ENCODE measurements around the gene KRT84.

The KRT84 gene

DNA sequence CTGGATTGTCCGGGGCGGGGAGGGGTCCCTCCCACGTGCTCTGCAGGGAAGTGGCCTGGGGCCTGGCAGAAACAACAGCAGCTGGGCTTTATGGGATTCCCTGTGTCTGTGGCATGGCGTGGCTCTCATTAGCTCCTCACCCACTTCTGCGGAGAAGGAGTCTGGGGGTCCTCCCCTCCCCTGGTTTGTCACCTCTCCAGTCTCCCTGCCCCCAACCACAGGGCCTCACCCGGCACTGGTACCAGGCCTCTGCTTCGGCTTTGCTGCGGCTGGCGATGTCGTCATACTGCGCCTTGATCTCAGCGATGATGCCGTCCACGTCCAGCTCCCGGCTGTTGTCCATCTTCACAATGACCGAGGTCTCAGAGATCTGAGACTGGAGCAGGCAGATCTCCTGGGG is 14.3 kb upstream of the KRT84 start:
- TF ChIP-seq CTCF (IDR thresholded peaks at IDR 0.05; ENCODE audit: control insufficient read depth, insufficient read depth, low read depth, low read length, missing control alignments), result no peak
- no peak overlapping the region for H3K4me3 ChIP-seq (ENCODE audit: control insufficient read depth, low read depth, low read length)
- no peak for DNase-seq (ENCODE audit: low read depth)

DNA sequence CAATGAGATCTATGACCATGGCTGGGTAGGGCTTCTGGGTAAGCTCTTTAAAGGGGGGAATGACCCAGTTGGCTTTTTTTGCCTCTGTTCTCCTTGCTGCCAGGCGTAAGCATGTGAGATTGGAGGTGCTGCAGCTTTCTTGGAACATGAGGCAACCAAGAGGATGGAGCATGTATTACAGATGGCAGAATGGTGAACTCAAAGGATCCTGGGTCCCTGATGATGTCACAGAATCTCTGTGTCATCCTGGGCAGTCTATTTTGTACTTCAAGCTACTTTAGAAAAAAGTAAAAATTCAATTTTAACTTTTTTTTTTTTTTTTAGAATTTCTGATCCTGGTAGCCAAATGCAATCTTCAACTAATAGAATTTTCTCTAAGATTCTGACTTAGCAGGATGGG is 12.7 kb upstream of the KRT84 start:
- TF ChIP-seq CTCF (IDR thresholded peaks at IDR 0.05; ENCODE audit: control insufficient read depth, insufficient read depth, low read depth, low read length, missing control alignments), result no peak
- H3K4me3 ChIP-seq (ENCODE audit: control insufficient read depth, low read depth, low read length), result no peak overlapping the region
- DNase-seq (ENCODE audit: low read depth), result no peak

- no peak for TF ChIP-seq CTCF (IDR thresholded peaks at IDR 0.05; ENCODE audit: control insufficient read depth, insufficient read depth, low read depth, low read length, missing control alignments)
- no peak for DNase-seq (ENCODE audit: low read depth)
- no peak overlapping the region for H3K4me3 ChIP-seq (ENCODE audit: control insufficient read depth, low read depth, low read length)
These were observed 11.2 kb upstream of the KRT84 start for GRCh38 chr12:52396656-52397055.

GRCh38 chr12:52395761-52396434 is 10.4 kb upstream of the KRT84 start:
- no peak overlapping the region for H3K4me3 ChIP-seq (ENCODE audit: control insufficient read depth, low read depth, low read length)
- no peak for DNase-seq (ENCODE audit: low read depth)
- peak; percentile 12 for TF ChIP-seq CTCF (IDR thresholded peaks at IDR 0.05; ENCODE audit: control insufficient read depth, insufficient read depth, low read depth, low read length, missing control alignments)

DNA sequence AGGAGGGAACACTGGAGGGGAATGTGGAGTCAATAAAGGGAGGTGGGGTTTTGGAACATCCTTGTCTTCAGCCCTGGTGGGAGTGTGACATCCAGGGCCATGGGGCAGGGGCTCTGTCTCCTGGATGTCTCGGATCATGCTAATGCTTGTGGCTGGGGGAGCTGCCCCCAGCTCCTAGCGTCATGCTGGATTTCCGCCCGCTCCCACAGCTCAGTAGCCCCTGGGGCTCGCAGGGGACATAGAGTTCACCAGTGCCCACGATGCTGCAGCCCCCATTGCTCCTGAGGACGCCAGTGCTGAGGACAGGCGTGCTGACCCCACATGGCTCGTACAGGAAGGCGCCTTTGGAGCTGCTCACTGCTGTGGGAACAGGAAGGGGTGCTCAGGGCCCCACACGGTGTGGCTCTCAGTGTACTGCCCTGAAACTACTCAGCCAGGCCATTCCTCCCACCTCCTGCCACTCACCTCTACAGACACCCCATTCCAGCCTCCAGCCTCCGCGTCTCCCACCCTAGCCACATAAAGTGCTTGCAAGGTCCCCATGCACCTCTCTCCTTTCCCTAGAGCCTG is 9.5 kb upstream of the KRT84 start:
- no peak for TF ChIP-seq CTCF (IDR thresholded peaks at IDR 0.05; ENCODE audit: control insufficient read depth, insufficient read depth, low read depth, low read length, missing control alignments)

GRCh38 chr12:52392465-52393007 is 7.1 kb upstream of the KRT84 start:
- no peak for DNase-seq (ENCODE audit: low read depth)
- no peak for TF ChIP-seq CTCF (IDR thresholded peaks at IDR 0.05; ENCODE audit: control insufficient read depth, insufficient read depth, low read depth, low read length, missing control alignments)
- no peak overlapping the region for H3K4me3 ChIP-seq (ENCODE audit: control insufficient read depth, low read depth, low read length)

More for the DNA sequence above, 9.5 kb upstream of the KRT84 start:
- H3K4me3 ChIP-seq (ENCODE audit: control insufficient read depth, low read depth, low read length), result no peak overlapping the region
- no peak for DNase-seq (ENCODE audit: low read depth)
